Activated T-helper 1 cell treated with anti-CD3 and anti-CD28 coated beads, Interleukin-12 subunit alpha, Interleukin-12 subunit beta, Interleukin-2, Interleukin-4 antibody, amounts not matched to agents 30 ng/mL and 10 ng/mL and 1 ng/mL, durations not matched to agents 14 hours and 24 hours and 36 hours (primary cell): Measurements from ENCODE around the gene NFIC. TPM values are rescaled to one million over a fixed set of nuclear protein-coding genes. Genes with fewer than 3 reads are reported as not detected.
"Not testable (repeated sequence)": the region's sequence is repeated elsewhere in the genome, so short reads cannot be mapped to it uniquely, and the experiment has no call there.

Source experiments
- DNase-seq: peaks from one replicate; pipeline ENCODE4 v3.0.0; 2021; ENCODE audit warnings: low spot score
- H3K27ac Mint-ChIP-seq: one replicate; pipeline ENCODE4 v1.8.0; 2021; ENCODE audit warnings: mild to moderate bottlenecking, mixed read lengths
- H3K27me3 Mint-ChIP-seq: one replicate; pipeline ENCODE4 v1.8.0; 2022; ENCODE audit warnings: mild to moderate bottlenecking, moderate library complexity, mixed read lengths; ENCODE audit not compliant: insufficient read depth
- H3K36me3 Mint-ChIP-seq: one replicate; pipeline ENCODE4 v1.8.0; 2021; ENCODE audit warnings: low read depth, mixed read lengths
- H3K4me1 Mint-ChIP-seq: one replicate; pipeline ENCODE4 v1.8.0; 2021; ENCODE audit warnings: low read depth, mixed read lengths
- H3K4me3 Mint-ChIP-seq: one replicate; pipeline ENCODE4 v1.8.0; 2021; ENCODE audit warnings: mild to moderate bottlenecking, moderate library complexity, mixed read lengths
- H3K9me3 Mint-ChIP-seq: one replicate; pipeline ENCODE4 v1.8.0; 2021; ENCODE audit warnings: mixed read lengths
- intact Hi-C: fragments of 100-400 bp; cut with micrococcal nuclease; formaldehyde crosslinking; loops from one replicate; pipeline ENCODE4 v1.15.1; 2024
- total RNA-seq: library from RNA; stranded (reverse); gene quantifications from 2 replicates; pipeline ENCODE4 v1.2.3, GENCODE V29; 2022

The NFIC gene
- total RNA-seq, 1 donor from 2014 or later, result 18.7 TPM

DNA sequence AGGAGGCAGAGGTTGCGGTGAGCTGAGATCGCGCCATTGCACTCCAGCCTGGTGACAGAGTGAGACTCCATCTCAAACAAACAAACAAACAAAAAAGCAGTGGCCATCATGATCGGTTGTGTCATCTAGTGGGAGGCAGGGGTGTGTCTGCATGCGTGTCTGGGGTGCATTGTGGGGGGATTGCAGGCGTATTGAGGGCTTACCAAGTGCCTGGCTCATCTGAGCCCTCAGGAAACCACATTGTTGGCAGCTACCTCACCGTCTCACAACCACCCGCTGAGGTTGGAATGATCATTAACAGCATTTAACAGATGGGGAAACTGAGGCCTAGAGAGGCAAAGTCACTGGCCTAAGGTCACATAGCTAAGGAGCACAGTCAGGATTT lies 30.5 kb downstream of the NFIC start:
- no peak overlapping the region for H3K4me3 Mint-ChIP-seq
- no peak for DNase-seq
- intact Hi-C loops, result no loop called here
- no peaks in the 10 kb centered on the region for H3K36me3 Mint-ChIP-seq
- no peaks in the 10 kb centered on the region for H3K4me1 Mint-ChIP-seq
- H3K27me3 Mint-ChIP-seq, result no peaks in the 10 kb centered on the region
- no peak overlapping the region for H3K27ac Mint-ChIP-seq
- H3K9me3 Mint-ChIP-seq, result no peaks in the 10 kb centered on the region

- intact Hi-C loops, result no loop called here
- no peak overlapping the region for H3K27ac Mint-ChIP-seq
- no peaks in the 10 kb centered on the region for H3K36me3 Mint-ChIP-seq
- DNase-seq, result no peak
- no peaks in the 10 kb centered on the region for H3K27me3 Mint-ChIP-seq
- peaks cover 4% of the 10 kb centered on the region for H3K9me3 Mint-ChIP-seq
- H3K4me3 Mint-ChIP-seq, result no peak overlapping the region
- H3K4me1 Mint-ChIP-seq, result no peaks in the 10 kb centered on the region
Measured at GRCh38 chr19:3397266-3398022, 31.1 kb downstream of the NFIC start.

DNA sequence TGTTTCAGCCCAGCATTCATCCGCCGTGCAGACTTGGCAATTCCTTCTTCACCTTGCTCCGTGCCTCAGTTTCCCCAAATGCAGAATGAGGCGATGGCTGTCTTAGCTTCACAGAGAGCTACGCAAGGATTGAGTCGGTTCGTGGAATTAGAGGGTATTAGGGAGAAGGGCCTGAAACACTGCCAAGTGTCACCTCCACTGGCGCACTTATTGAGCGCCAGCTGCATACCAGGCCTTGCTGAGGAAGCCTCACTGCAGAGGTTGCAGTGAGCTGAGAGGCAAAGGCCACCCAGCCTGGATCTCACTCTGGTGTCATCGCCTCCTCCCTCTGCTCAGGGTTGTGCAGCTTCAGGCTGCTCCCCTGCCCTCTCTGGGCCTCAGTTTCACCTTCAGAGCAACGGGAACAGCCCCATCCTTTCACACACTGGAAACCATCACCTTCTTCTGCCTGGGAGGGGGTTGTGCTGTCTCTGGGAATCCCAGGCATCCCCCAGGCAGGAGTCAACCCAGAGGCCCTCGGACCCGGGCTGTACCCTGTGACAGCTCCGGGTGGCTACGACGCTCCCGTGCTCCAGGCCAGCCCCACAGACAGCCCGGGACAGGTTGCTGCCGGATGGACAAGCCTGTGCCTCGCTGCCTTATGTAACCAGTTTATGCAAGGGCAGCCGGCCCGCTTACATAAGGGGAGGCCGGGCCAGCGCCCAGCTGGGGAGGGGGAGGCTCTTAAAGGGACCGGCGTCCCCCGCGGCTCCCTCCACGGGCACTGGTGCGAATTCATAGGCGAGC lies 31.9 kb downstream of the NFIC start:
- DNase-seq, result no peak
- Mint-ChIP-seq H3K4me1 (no peaks in the 10 kb centered on the region), H3K9me3 (peaks cover 5% of the 10 kb centered on the region), H3K4me3 (no peak overlapping the region), H3K36me3 (no peaks in the 10 kb centered on the region), H3K27me3 (no peaks in the 10 kb centered on the region), H3K27ac (no peak overlapping the region)
- intact Hi-C loops, result no loop called here

DNA sequence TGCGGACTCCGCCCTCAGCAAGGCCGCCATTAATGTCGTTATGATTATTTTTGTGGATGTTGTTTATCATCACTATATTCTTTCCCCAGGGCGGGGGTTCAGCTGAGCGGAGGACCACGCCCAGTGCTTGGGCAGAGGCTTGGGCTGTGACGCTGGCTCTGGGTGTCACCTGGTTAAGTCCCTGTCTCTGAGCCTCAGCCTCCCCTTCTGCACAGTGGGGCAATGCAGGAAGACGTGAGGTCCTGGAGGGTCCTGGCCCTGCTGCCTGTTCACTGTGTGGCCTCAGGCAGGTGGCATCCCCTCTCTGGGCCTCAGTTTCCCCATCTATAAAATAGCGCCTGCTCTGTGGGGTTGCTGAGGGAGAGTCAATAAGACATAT lies 32.5 kb downstream of the NFIC start:
- intact Hi-C loops, result no loop called here
- Mint-ChIP-seq H3K36me3 (no peaks in the 10 kb centered on the region), H3K4me1 (no peaks in the 10 kb centered on the region), H3K27me3 (no peaks in the 10 kb centered on the region), H3K27ac (no peak overlapping the region), H3K4me3 (no peak overlapping the region), H3K9me3 (peaks cover 5% of the 10 kb centered on the region)
- no peak for DNase-seq

GRCh38 chr19:3399311-3399710 lies 32.9 kb downstream of the NFIC start:
- intact Hi-C loops, H3K27ac Mint-ChIP-seq, H3K4me3 Mint-ChIP-seq, DNase-seq, H3K4me1 Mint-ChIP-seq, H3K27me3 Mint-ChIP-seq, H3K9me3 Mint-ChIP-seq, H3K36me3 Mint-ChIP-seq: not testable (repeated sequence)

DNA sequence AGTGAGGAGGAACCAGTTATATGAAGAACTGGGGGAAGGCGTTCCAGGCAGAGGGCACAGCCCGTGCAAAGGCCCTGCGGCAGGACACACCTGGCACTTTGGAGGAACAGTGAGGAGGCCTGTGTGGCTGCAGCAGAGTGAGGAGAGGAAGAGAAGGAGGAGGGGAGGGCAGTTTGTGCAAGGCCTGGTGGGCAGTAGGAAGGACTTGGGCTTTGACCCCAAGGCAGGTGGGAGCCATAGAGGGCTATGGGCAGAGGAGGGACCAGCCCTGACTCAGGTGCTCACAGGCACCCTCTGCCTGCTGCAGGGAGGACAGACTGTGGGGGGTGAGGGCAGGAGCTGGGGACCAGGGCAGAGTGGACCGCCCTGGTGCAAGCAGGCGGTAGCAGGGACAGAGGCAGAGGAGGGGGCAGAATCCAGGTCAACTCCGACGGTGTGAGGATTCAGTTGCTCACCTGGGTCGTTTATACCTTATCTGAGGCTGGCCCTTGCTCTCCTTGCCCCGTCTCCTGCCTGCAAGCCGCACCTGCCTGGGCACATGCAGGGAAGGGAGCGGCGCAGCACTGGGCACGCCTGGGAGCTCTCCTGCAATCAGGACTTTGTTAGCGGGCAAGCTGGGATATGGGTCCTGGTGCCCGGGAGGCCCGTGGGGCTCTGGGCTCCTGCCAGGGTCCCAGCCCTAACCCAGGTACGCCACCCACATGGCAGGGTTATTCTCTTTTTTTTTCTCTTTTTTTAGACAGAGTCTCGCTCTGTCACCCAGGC lies 34.8 kb downstream of the NFIC start:
- intact Hi-C loops, result no loop called here
- H3K27ac Mint-ChIP-seq, result no peak overlapping the region
- no peaks in the 10 kb centered on the region for H3K36me3 Mint-ChIP-seq
- no peaks in the 10 kb centered on the region for H3K4me1 Mint-ChIP-seq
- H3K9me3 Mint-ChIP-seq, result peaks cover 5% of the 10 kb centered on the region
- H3K27me3 Mint-ChIP-seq, result no peaks in the 10 kb centered on the region
- DNase-seq, result no peak
- H3K4me3 Mint-ChIP-seq, result no peak overlapping the region

DNA sequence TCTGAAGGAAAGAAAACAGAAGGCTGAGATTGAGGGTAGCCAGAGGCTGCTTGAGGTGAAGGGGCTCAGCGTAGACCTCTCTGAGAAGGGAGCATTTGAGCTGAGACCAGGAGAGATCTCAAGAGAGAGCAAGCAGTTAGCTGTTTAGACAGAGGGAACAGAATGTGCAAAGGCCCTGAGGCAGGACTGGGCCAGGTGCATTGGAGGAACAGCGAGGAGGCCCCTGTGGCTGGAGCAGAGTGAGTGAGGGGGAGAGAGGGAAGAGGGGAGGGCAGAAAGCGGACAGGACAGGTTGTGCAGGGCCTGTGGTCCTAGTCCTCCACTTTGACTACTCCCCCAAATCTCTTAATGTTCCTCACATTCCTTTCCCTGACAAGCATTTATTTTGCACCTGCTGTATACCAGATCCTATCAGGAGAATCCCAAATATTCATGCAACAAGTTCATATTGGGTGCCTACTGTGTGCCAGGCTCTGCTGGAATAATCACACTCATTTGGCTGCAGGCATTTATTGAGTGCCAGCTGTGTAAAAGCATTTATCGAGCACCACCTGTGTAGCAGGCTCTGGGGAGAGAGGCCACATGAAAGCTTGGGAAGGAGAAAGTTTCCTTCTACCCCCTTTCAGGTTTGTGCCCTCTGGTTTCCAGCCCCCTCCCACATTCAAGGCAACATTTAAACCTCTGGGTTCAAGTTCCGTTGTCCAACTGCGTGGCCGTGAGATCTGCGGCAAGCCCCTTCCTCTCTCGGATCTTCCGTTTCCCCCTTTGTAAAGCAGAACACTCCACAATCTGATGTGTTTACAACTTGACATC lies 36.5 kb downstream of the NFIC start:
- Mint-ChIP-seq H3K9me3 (peaks cover 5% of the 10 kb centered on the region), H3K4me1 (no peaks in the 10 kb centered on the region), H3K4me3 (no peak overlapping the region), H3K36me3 (no peaks in the 10 kb centered on the region), H3K27me3 (no peaks in the 10 kb centered on the region), H3K27ac (no peak overlapping the region)
- intact Hi-C loops, result no loop called here
- DNase-seq, result no peak

GRCh38 chr19:3403489-3404323 lies 37.3 kb downstream of the NFIC start:
- Mint-ChIP-seq H3K36me3 (no peaks in the 10 kb centered on the region), H3K27me3 (no peaks in the 10 kb centered on the region), H3K27ac (no peak overlapping the region), H3K4me1 (no peaks in the 10 kb centered on the region), H3K4me3 (no peak overlapping the region), H3K9me3 (peaks cover 5% of the 10 kb centered on the region)
- no peak for DNase-seq
- intact Hi-C loops, result no loop called here

DNA sequence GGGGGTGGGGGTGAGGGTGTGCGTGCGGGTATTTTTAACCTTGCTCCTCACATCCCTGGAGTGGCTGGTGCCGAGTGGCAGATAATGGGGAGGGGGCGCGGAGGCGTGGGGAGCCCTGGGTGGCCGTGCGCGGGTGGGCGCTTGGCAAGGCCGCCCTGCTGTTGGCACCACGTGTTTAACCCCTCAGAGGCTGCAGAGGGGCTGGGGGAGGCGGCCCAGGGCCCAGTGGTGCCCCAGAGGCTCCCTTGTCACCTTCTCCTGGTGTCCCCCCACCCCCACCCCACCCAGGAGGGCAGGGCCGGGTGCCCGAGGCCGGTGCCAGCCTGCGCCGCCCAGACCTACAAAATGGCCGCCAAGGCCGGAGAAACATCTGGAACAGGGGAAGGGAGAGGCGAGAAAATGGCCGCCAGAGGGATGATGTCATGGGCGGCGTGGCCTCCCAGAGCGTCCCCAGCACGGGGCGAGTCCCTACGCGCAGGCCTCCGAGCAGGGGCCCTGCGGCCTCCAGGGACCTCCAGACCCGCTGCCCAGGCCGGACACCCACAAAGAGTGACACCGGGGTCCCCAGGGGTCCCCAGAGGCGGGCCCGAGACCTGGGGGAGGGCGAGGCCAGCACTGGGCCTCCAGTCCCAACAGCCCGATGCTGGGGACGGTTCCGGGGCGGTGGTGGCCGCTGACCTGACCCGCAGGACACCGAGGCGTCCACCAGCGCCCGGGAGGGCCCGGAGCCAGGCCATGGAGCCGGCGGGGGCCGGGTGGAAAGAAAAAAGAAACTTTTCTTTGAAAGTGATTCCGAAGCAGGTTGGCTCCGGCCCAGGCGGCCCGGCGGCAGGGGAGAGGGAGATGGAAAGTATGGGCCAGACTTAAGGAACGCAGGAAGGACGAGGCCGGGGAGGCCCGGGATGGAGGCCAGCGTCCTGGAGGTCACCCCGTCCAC lies 38.2 kb downstream of the NFIC start:
- Mint-ChIP-seq H3K4me1 (no peaks in the 10 kb centered on the region), H3K4me3 (no peak overlapping the region), H3K36me3 (no peaks in the 10 kb centered on the region), H3K27ac (no peak overlapping the region), H3K9me3 (peaks cover 5% of the 10 kb centered on the region), H3K27me3 (no peaks in the 10 kb centered on the region)
- DNase-seq, result no peak
- intact Hi-C loops, result no loop called here

- Mint-ChIP-seq H3K27ac (no peak overlapping the region), H3K27me3 (no peaks in the 10 kb centered on the region), H3K36me3 (no peaks in the 10 kb centered on the region), H3K4me1 (no peaks in the 10 kb centered on the region), H3K9me3 (peaks cover 5% of the 10 kb centered on the region), H3K4me3 (no peak overlapping the region)
- intact Hi-C loops, result no loop called here
- no peak for DNase-seq
Measured at GRCh38 chr19:3405261-3405653, 38.9 kb downstream of the NFIC start.

- peaks cover 5% of the 10 kb centered on the region for H3K9me3 Mint-ChIP-seq
- no peak for DNase-seq
- H3K4me1 Mint-ChIP-seq, result no peaks in the 10 kb centered on the region
- intact Hi-C loops, result no loop called here
- H3K4me3 Mint-ChIP-seq, result no peak overlapping the region
- H3K27ac Mint-ChIP-seq, result no peak overlapping the region
- no peaks in the 10 kb centered on the region for H3K36me3 Mint-ChIP-seq
- no peaks in the 10 kb centered on the region for H3K27me3 Mint-ChIP-seq
Measured at GRCh38 chr19:3406571-3407111, 40.3 kb downstream of the NFIC start.
